ENCODE results near the gene XYLT1. TPM values are rescaled to one million over a fixed set of nuclear protein-coding genes. Genes with fewer than 3 reads are reported as not detected.

The XYLT1 gene
- total RNA-seq, 1 donor from 2014 or later = 0.20 TPM

- no peak for DNase-seq (ENCODE audit: low read depth in 2 of 2)
These were observed 112.4 kb downstream of the XYLT1 start for GRCh38 chr16:17358355-17358754.

GRCh38 chr16:17357307-17358062 lies 113.3 kb downstream of the XYLT1 start:
- DNase-seq (ENCODE audit: low read depth in 2 of 2) = no peak

- DNase-seq (ENCODE audit: low read depth in 2 of 2) = no peak
These were observed 114.4 kb downstream of the XYLT1 start for GRCh38 chr16:17356243-17356933.

GRCh38 chr16:17354685-17355084 lies 116.1 kb downstream of the XYLT1 start:
- peak in 1 of 2 donors; percentile 40 for DNase-seq (ENCODE audit: low read depth in 2 of 2)

DNA sequence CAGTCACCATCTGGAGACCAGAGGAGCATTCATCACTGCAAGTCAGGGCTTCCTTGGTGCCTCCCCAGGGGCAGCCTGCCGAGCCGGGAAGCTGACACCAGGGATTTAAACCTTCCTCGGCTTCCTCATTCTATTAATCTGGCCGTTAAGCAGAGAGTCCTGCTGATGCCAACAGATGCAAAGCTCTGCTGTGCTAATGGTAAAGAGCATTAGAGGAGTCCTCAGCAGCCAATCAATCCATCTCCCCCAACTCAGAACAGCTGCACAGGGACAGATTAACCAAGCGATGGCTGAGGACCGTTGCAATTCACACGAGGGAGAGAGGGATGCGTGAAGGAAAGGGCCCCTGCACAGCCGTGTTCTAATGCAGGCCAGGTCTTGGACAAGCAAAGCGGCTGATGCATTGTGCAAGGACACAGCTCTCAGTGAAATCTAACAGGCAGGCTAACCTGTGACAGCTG lies 116.6 kb downstream of the XYLT1 start:
- DNase-seq (ENCODE audit: low read depth in 2 of 2) = no peak

DNA sequence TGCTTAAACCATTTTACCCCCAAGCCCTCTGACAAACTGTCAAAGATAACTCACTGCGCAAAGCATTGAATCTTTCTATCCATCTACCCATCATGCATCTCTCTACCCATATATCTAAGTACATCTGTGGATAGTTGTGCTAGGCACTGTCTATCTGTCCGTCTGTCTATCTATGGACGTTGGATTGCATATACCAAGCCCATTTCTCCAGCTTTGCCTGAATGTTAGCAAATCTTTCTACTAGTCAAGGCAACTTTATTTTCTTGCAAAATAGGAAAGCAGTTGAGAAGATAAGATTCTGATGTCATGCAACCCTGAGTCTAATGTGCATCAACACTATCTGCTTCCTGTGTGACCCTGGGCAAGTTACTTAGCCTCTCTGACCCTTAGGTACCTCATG lies 117.2 kb downstream of the XYLT1 start:
- DNase-seq (ENCODE audit: low read depth in 2 of 2) = no peak

GRCh38 chr16:17351441-17352035 lies 119.2 kb downstream of the XYLT1 start:
- DNase-seq (ENCODE audit: low read depth in 2 of 2) = no peak

GRCh38 chr16:17350207-17350606 lies 120.6 kb downstream of the XYLT1 start:
- no peak for DNase-seq (ENCODE audit: low read depth in 2 of 2)

DNA sequence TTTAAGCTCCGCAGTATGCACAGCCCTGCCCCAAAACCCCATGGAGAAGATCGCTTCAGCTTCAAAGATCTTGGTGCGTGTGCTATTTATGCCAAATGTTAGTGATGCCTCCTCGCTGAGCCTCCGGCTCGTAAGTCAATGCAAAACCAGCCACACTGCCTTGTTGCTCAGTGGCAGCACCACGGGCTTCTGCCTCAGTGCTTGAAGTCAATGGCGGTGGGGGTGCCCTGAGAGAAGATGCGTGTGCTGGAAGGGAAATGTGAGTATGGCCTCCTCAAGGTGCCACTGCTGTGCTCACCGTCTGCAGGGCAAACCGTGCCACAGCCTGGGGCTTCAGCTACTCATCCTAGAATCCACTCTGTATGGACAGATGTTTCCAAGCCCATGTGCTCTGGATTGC lies 121.9 kb downstream of the XYLT1 start:
- no peak for DNase-seq (ENCODE audit: low read depth in 2 of 2)

GRCh38 chr16:17348042-17348783 lies 122.5 kb downstream of the XYLT1 start:
- DNase-seq (ENCODE audit: low read depth in 2 of 2) = no peak

GRCh38 chr16:17347624-17348023 lies 123.1 kb downstream of the XYLT1 start:
- no peak for DNase-seq (ENCODE audit: low read depth in 2 of 2)

- no peak for DNase-seq (ENCODE audit: low read depth in 2 of 2)
These were observed 123.9 kb downstream of the XYLT1 start for GRCh38 chr16:17346621-17347569.

DNA sequence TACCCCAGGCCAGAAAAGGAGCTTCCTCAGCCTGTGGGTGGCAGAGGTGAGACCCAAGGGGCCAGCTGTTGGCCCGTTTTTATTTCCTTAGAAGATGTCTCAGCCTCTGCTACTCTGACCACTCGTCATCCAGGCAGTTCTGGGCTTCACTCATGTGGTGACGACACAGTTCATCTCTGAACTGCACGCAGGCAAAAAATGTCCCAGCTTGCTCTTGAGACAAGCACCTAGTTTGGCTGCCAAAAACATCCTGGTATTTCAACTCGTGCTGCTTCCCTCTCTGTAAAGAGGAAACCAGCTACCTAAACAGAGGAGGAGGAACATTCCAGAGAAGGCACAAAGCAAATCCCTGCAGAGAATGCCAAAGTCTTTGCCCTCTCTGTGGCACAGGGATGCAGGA lies 125.7 kb downstream of the XYLT1 start:
- DNase-seq (ENCODE audit: low read depth in 2 of 2) = peak in 1 of 2 donors; percentile 24

DNA sequence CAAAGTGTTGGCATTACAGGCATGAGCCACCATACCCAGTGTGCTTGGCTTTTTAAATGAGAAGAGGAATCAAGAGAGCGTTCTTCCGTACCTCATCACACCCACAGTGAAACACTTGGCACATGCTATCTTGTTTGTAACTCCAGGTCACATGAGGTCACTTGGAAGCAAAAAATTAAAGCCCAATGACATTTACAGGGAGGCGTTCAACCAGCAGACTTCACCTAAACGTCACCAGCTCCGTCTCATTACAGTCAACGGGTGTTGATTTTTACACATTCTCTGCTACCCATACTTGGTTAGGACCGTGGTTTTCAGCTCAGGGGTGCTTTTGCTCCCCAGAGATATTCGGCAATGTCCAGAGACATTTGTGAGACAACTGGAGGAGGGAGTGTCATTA lies 127.0 kb downstream of the XYLT1 start:
- no peak for DNase-seq (ENCODE audit: low read depth in 2 of 2)

- DNase-seq (ENCODE audit: low read depth in 2 of 2) = no peak
These were observed 127.7 kb downstream of the XYLT1 start for GRCh38 chr16:17343028-17343427.

DNA sequence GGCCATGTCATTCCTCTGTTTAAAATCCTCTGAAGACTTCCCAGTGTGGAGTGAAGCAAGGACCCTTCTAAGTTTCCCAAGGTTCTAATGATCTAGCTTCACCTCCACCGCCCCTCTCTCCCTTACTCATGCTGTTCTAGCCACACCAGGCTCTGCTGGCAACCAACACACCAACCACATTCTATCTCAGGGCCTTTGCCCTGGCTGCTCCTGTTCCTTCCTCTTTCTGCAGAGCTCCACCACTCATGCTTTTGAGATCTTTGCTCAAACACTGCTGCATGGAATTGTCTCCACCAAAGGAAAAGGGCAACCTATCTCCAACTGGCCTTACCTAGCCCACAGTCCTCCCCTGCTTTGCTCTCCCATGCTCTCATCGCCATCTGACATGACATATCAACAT lies 128.7 kb downstream of the XYLT1 start:
- no peak for DNase-seq (ENCODE audit: low read depth in 2 of 2)

DNA sequence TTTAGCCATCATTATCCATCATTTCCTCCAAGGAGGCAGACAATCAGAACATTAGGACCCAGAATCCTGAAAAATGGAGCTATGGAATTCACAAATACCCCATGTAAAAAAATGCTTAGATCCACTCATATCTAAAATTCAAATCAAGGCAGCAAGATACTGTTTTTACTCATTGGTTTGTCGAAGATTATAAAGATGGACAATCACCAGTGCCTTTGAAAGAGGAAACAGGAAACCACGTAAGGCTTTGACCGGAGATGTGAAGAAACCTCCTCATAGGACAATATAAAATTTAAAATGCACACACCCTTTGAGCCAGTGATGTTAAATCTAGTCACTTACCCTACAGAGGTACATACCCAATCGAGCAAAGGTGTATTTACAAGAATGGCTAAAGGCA lies 130.0 kb downstream of the XYLT1 start:
- peak in 1 of 2 donors; percentile 6 for DNase-seq (ENCODE audit: low read depth in 2 of 2)

GRCh38 chr16:17339764-17340541 lies 130.8 kb downstream of the XYLT1 start:
- peak in 1 of 2 donors; percentile 47 for DNase-seq (ENCODE audit: low read depth in 2 of 2)

DNA sequence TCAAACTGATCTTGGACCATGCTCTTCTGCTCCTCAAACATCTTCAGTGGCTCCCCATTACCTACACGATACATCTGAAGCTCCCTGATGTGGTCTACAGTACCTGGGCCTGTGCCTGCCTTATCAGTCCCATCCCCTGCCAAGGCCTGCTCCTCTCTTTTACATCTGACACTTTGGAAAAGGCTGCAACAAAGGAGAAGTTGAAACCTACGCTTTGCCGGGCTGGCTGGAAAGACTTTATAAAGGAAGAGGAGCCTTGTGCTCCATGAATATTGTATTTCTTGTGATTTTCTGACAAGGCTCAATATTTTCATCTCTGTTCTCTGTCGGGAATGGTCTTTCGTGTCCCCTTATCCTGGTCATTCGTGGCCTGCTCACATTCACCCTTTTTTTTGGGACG lies 132.5 kb downstream of the XYLT1 start:
- no peak for DNase-seq (ENCODE audit: low read depth in 2 of 2)

GRCh38 chr16:17336530-17336900 lies 134.2 kb downstream of the XYLT1 start:
- DNase-seq (ENCODE audit: low read depth in 2 of 2) = no peak

All from lung microvascular endothelial cell (primary cell).